Renal cortex interstitium (tissue), 11 donors: ENCODE results near the gene ACTN3. TPM values are rescaled to one million over a fixed set of nuclear protein-coding genes. Genes with fewer than 3 reads are reported as not detected.
"Not testable (repeated sequence)": the region's sequence is repeated elsewhere in the genome, so short reads cannot be mapped to it uniquely, and the experiment has no call there.

Experiments used
- DNase-seq, 11 donors: peaks; one replicate each; pipeline ENCODE4 v3.0.0-alpha.2; 2013; ENCODE audit warnings: low read depth in 9 of 11, low spot score in 4 of 11; ENCODE audit errors: extremely low read depth in 1 of 11
- polyA plus RNA-seq, 3 donors: library from polyadenylated mRNA; unstranded; fragments of 120-200 nt; gene quantifications; one replicate each; pipeline ENCODE4 v1.2.1, GENCODE V29; 2013; ENCODE audit not compliant: insufficient read length in 3 of 3

The ACTN3 gene
- polyA plus RNA-seq, 3 donors = 0.38 to 0.56 (median 0.49) TPM

DNA sequence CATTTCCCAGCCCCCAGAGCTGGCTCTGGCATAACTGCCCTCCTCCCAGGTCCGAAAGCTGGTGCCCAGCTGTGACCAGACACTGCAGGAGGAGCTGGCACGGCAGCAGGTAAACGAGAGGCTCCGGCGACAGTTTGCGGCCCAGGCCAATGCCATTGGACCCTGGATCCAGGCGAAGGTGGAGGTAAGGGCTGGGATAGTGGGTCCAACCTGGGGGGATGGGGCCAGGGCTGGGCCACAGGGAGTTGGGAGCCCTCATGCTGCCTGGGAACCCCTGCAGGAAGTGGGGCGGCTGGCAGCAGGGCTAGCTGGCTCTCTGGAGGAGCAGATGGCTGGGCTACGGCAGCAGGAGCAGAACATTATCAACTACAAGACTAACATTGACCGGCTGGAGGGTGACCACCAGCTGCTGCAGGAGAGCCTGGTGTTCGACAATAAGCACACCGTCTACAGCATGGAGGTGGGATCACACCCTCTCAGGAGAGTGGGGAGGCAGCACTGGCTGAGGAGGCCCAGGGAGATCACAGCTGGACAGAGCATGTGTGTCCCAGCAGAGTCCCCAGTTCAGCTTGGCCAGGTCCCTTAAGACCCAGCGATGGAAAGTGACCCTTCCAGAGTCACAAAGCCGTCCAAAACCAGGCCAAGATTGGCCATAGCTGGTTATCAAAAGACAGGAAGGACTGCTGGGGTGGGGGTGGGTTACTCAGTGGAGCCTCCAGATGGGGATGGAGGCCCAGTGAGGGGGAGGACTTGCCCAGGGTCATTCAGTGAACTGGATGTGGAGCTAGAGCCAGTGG lies 14.7 kb downstream of the ACTN3 start:
- no peak for DNase-seq

GRCh38 chr11:66561975-66562248 lies 15.2 kb downstream of the ACTN3 start:
- no peak for DNase-seq

DNA sequence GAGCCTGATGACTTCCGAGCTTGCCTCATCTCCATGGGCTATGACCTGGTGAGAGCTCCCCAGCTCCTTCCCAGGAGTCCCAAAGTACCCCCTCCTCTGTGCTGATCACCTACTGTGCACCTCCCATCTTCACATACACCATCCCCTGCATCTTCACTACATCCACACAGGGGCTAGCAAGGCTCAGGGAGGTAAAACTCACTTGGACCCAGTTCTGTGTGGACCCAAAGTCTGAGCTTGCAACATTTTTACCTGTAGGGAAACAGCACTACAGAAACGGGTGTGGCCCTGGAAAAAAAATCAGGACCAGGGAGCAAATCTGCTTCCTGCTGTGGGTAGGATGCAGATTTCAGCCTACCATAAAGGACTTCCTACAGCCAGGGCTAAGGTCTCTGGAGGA lies 15.6 kb downstream of the ACTN3 start:
- DNase-seq = no peak

DNA sequence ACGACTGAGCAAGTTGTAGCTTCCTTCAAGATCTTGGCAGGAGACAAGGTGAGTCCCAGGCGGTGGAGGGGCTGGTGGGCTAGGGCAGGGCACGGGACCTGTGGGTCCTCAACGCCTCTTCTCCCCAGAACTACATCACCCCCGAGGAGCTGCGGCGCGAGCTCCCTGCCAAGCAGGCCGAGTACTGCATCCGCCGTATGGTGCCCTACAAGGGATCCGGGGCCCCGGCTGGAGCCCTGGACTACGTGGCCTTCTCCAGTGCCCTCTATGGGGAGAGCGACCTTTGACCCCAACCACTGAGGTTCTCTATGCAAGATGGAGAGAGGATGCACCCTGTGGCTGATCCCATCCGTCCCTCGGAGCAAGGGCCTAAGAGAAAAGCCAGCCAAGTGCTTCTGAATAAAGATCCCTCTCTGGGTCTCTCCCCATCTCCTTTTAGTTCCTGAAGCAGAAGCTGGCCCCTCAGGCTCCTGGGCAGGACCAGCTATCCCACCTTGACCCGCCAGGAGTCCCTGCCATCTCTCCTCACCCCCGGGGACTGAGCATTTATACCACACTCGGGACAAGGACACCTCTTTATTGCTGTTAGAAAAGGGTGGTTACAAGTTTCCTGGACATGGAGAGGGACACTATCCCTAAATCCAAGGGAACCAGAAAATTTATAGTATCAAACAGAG lies 16.3 kb downstream of the ACTN3 start:
- no peak for DNase-seq

GRCh38 chr11:66563832-66564231 lies 17.1 kb downstream of the ACTN3 start:
- no peak for DNase-seq

- DNase-seq = no peak
Measured at GRCh38 chr11:66564538-66564937, 17.8 kb downstream of the ACTN3 start.

DNA sequence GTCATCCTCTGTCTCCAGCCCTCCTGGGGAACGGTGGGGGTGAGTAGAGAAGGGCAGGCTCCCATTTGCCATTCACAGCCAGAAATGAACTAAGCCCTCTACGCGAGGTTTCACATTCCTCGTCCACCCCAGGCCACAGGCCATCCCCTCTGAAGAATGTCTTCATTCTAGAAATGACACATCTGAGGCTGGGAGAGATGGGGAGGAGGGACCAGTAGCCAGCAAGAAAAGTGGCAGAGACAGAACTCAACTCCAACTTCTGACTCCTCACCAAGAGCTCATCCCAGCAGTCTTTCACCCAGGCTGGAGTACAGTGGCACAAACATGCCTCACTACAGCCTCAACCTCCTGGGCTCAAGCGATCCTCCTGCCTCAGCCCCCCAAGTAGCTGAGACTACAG lies 18.3 kb downstream of the ACTN3 start:
- DNase-seq = no peak

- no peak for DNase-seq
Measured at GRCh38 chr11:66566221-66566620, 19.5 kb downstream of the ACTN3 start.

DNA sequence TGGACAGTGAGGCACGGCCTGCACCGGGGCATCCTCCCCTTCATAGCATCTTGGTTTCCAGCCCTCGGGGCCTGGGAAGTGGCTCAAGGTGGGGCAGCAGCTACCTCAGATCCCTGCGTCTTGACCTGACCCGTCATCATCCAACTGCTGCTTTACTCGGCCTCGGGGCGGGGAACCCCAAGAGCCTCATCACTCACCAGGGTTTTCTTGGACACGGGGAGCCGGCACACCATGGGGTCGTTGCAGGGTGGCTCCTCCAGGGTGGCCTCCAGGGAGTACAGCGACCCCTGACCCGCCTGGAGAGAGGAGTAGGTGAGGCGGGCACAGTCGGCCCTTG lies 21.1 kb downstream of the ACTN3 start:
- DNase-seq = no peak

- peak in 7 of 11 donors; percentile 26 to 72 (median 62) for DNase-seq
Measured at GRCh38 chr11:66568124-66568916, 21.6 kb downstream of the ACTN3 start, which contains the start of gene CTSF. TSS of gene CTSF (minus strand) at chr11:66568606. CDS start at chr11:66568486, 120 bp downstream.

GRCh38 chr11:66569076-66569475 lies 22.4 kb downstream of the ACTN3 start:
- no peak for DNase-seq

- DNase-seq = no peak
Measured at GRCh38 chr11:66570079-66570849, 23.6 kb downstream of the ACTN3 start.

DNA sequence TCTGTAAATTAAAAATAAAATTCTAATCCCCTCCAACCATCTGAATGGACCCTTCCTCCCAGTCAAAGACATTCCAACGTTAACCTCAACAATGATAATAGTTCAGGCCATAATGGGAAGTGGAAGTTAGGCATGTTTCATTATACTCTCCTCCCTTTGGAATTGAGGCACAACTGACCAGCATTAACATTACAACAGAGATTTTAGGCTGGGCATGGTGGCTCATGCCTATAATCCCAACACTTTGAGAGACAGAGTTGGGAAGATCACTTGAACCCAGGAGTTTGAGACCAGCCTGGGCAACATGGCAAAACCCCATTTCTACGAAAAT lies 24.1 kb downstream of the ACTN3 start:
- no peak for DNase-seq

DNA sequence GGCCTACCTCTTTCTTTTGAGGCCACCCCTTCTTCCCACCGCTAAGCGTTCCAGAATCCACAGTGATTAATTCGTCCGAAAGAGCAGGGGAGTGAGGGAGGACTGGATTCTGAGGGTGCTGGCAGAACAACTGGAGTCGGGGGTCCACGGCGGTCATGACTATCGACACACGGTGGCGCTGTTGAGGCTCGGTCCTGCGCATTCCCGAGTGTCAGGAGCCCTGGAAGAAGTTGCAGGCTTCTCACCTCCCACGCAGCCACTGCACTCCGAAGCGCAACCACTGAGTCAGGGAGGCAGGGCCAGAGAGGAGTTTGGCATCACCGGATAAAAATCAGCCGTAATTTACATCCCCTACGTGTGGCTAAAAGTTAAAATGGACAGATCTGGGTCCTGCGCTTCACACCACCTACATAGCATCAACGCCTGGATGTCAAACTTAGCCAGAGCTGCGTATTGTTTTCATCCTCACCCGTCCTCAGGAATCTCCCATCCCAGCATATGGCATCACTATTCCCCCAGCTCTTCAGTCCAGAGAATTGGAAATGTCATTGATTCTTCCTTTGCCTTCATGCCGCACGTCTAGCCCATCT lies 32.4 kb downstream of the ACTN3 start:
- DNase-seq = peak in 10 of 11 donors; percentile 33 to 72 (median 67)

- no peak for DNase-seq
Measured at GRCh38 chr11:66580803-66581202, 34.1 kb downstream of the ACTN3 start.

- DNase-seq = no peak
Measured at GRCh38 chr11:66581261-66581660, 34.6 kb downstream of the ACTN3 start.

DNA sequence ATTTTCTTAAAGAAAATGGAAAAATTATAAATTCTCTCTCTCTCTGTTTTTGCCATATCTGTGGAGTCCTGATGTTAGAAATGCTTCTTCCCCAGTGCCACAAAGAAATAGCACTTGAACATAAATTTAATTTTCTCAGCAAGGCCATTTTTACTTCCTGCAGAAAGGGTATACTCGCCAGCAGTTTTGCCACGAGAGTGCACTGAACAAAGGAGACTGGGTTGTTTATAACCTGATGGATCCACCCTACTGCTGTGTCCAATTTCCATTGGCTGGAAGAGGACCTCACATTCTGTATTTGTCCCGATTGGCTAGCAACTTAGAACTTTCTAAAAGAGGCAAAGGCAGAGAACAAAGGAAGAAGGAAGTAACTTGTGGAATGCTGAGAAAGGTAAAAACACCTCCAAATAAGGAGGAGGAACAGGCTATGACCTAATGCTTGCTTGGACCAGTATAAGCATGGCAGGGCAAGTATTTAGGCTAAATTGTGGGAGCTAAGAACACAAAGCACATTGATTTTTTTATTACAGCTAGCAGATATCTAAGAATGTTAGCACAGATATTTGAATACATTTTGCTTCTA lies 36.0 kb downstream of the ACTN3 start:
- DNase-seq = not testable (repeated sequence)

GRCh38 chr11:66585447-66585846 lies 38.7 kb downstream of the ACTN3 start:
- DNase-seq = not testable (repeated sequence)

GRCh38 chr11:66586136-66586535 lies 39.4 kb downstream of the ACTN3 start:
- no peak for DNase-seq
